NCI-H1417 treated with DMSO at 0.1 percent for 48 hours (cell line): ENCODE data around the gene OAS3.
"Not testable (repeated sequence)": the region's sequence is repeated elsewhere in the genome, so short reads cannot be mapped to it uniquely, and the experiment has no call there.

Experiments used
- DNase-seq: peaks from one replicate; lab custom pipeline; 2025; lab: John Stamatoyannopoulos, UW

OAS3 gene, protein sequence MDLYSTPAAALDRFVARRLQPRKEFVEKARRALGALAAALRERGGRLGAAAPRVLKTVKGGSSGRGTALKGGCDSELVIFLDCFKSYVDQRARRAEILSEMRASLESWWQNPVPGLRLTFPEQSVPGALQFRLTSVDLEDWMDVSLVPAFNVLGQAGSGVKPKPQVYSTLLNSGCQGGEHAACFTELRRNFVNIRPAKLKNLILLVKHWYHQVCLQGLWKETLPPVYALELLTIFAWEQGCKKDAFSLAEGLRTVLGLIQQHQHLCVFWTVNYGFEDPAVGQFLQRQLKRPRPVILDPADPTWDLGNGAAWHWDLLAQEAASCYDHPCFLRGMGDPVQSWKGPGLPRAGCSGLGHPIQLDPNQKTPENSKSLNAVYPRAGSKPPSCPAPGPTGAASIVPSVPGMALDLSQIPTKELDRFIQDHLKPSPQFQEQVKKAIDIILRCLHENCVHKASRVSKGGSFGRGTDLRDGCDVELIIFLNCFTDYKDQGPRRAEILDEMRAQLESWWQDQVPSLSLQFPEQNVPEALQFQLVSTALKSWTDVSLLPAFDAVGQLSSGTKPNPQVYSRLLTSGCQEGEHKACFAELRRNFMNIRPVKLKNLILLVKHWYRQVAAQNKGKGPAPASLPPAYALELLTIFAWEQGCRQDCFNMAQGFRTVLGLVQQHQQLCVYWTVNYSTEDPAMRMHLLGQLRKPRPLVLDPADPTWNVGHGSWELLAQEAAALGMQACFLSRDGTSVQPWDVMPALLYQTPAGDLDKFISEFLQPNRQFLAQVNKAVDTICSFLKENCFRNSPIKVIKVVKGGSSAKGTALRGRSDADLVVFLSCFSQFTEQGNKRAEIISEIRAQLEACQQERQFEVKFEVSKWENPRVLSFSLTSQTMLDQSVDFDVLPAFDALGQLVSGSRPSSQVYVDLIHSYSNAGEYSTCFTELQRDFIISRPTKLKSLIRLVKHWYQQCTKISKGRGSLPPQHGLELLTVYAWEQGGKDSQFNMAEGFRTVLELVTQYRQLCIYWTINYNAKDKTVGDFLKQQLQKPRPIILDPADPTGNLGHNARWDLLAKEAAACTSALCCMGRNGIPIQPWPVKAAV

DNA sequence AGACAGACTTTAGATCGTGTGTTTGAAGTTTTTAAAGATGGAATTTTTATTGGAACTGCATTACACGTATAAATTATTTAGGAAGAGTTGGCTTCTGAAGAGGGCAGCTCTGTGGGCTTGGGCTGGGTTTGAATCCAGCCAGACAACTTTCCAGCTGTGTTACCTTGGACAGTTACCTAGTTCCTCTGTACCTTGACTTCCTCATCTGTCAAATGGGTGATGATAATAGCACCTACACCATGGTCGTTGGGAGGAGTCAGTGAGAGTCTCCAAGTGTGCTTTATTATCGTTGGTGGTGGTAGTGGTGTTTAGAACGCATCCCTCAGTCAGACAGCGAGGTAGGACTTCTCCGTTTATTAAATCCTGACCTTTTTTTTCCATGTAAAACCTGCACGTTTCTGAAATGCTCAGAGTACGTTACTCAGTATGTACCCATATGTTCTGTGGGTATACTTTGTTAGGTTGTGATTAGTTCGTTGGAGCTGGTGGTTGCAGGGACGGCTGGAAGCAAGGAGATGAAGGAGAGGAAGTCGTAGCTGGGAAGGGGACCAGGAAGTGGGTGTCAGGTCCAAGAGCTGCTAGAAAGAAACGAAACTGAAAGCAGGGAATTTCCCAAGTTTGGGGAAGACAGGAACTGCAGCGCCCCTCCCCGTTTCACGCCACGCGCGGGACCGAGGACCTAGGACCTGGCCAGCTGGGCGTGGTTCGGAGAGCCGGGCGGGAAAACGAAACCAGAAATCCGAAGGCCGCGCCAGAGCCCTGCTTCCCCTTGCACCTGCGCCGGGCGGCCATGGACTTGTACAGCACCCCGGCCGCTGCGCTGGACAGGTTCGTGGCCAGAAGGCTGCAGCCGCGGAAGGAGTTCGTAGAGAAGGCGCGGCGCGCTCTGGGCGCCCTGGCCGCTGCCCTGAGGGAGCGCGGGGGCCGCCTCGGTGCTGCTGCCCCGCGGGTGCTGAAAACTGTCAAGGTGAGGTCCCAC is at the start of gene OAS3:
Gene OAS3, plus strand, starts transcription at position 734 of the 979 bp plus-strand sequence. Its CDS starts 57 bp downstream, at position 791.
- no peak for DNase-seq

DNA sequence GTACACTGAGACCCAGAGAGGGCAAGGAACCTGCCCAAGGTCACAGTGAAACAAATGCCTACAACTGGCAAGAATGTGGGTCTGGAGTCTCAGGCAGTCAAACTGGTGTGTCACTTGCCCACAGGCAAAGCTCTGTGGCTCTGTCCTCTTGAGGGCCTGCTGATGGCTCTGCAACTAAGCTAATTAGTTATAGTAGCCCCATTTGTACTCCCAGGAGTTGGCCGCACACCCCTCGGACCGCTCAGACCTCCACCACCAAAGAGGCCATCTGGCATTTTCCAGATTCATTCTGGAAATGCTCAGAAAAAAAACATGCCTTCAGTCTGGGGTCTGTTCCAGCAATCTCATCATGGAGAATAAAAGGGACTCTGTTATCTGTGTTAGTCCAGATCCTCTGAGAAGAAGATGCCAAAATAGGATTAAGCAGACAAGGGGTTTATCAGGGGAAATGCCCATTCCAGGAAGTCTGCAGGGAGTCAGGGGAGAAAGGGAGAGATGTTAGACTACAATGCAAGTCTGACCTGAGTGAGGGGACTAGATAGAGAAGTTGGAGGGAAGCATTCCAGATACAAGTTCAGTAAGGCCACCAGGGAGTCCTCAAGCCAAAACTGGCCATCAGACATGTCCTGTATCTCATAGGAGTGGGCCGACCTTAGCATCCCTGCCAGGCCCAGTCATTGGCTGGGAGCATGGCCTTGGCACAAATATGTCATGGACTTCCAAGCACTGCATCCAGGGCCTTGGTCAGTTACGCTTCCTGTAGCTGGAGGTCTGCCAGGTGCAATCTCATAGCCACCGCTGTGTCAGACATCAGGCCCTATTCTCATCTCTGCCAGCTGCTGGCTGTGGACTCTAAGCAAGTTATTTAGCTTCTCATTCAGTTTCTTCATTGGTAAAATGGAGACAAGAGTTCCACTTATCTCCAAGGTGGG is 46.9 kb upstream of the OAS3 start:
- DNase-seq: no peak

- no peak for DNase-seq
Observed at GRCh38 chr12:112892856-112893255, 45.4 kb upstream of the OAS3 start.

- DNase-seq: no peak
Observed at GRCh38 chr12:112894128-112894527, 44.1 kb upstream of the OAS3 start.

- DNase-seq: no peak
Observed at GRCh38 chr12:112898380-112898779, 39.9 kb upstream of the OAS3 start.

GRCh38 chr12:112900298-112901145 is 37.8 kb upstream of the OAS3 start:
- DNase-seq: no peak

DNA sequence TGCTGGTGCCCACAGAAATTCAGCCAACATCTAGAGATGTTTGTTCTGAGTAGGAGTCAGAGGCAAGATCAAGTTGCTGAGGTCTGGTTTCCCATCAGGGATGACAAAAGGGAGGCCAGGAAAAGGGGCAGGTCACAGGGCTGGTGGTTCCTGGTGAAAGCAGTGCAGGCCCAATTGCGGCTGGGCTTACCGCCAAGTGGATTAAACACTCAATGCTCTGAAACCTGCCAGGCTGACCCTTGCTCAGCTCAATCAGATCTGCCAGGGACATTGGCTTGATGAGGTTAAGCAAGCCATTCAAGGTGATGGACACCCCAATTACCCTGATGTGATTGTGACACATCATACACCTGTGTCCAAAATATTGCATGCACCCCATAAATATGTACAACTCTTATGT is 37.0 kb upstream of the OAS3 start:
- no peak for DNase-seq

GRCh38 chr12:112904571-112904970 is 33.7 kb upstream of the OAS3 start:
- no peak for DNase-seq

GRCh38 chr12:112905451-112906089 is 32.7 kb upstream of the OAS3 start:
- no peak for DNase-seq

DNA sequence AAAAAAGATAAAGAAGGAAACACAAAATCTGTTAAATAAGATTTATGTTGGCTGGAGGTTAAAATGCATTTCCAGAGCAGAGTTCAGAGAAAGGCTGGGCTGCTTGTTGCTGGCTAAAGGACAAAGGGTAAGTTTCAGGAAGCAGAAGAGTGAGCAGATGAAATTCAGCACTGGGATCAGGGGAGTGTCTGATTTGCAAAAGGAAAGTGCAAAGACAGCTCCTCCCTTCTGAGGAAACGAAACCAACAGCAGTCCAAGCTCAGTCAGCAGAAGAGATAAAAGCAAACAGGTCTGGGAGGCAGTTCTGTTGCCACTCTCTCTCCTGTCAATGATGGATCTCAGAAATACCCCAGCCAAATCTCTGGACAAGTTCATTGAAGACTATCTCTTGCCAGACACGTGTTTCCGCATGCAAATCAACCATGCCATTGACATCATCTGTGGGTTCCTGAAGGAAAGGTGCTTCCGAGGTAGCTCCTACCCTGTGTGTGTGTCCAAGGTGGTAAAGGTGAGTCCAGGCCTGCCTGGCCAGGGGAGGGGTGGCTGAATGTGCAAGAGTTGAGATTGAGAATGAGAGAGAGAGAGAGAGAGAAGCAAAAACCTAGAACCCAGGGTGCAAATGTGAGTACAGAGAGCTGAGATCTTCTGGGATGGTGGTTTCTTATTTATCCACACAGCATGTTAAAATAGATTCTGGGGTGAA is 31.4 kb upstream of the OAS3 start, which contains the start of gene OAS1:
Gene OAS1, plus strand, starts transcription at position 251 of the 703 bp plus-strand sequence. Its CDS starts 78 bp downstream, at position 329.
- DNase-seq: no peak

DNA sequence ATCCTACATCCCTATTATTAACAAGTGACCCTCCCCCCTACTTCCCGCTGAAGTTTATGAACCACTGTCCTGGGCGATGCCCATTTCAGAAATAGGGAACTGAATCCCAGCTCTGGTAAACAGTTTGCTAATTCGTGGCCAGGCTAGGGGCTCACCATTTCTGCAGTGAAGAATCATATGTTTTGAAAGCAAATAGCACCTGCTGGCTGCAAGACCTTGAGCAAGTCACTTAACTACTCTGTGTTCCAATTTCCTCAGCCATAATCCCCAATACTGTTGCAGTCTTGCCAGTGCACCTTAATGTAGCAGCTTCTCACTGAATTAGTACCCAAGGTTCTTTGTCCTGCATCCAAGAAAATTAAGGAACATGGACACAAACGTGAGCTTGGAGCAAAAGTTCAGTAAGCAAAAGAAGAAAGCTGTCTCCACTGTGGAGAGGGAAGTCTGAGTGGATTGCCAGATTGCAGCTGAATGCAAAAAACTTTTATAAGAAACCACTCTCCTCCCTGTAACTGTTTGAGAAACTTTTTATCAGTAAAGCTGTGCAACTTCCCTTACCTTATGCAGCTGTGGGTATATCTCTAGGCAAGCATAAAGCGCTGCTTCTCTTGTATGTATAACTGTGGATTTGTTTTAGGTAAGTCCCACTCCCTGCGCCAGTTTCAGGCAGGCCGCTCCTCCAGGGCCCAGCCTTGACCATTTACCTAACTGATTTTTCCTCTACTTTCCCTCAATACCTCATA is 30.7 kb upstream of the OAS3 start:
- no peak for DNase-seq

DNA sequence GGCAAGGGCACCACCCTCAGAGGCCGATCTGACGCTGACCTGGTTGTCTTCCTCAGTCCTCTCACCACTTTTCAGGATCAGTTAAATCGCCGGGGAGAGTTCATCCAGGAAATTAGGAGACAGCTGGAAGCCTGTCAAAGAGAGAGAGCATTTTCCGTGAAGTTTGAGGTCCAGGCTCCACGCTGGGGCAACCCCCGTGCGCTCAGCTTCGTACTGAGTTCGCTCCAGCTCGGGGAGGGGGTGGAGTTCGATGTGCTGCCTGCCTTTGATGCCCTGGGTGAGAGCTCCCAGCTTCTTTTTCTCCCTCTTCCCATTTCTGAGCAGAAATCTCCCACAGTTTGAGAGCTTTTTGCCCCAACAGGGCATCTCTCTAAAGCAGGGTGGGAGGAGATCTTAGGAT is 29.7 kb upstream of the OAS3 start:
- no peak for DNase-seq

GRCh38 chr12:112909693-112910092 is 28.6 kb upstream of the OAS3 start:
- DNase-seq: no peak

DNA sequence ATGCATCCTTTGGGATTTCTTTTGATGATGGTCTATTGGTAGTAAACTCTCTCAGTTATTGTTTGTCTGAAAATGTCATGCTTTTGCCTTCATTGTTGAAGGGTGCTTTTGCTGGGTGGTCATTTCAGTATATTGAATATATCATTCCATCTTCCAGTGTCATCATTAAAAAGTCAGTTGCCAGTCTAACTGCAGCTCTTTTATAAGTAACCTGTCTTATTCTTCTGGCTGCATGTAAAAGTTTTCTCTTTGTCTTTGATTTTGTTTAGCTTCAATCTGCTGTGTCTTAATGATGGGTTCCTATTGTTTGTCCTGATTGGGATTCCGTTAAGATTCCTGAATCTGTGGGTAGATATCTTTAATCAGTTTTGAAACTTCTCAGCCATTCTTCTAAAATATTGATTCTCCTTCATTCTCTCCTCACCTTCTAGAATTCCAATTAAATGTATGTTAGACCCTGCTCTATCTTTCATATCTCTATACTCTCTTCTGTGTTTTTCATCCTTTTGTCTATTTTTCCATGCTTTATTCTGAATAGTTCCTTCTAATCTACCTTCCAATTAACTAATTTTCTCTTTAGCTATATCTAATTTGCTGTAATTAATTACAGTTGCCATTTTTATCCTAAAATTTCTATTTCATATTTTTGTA is 25.1 kb upstream of the OAS3 start:
- DNase-seq: no peak

DNA sequence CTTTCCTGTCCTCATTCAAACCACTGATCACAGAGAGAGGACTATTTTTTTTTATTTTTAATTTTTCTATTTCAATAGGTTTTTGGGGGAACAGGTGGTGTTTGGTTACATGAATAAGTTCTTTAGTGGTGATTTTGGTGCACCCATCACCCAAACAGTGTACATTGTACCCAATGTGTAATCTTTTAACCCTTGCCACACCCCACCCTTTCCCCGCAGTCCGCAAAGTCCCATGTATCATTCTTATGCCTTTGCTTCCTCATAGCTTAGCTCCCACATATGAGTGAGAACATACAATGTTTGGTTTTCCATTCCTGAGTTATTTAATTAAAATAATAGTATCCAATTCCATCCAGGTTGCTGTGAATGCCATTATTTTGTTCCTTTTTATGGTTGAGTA is 24.4 kb upstream of the OAS3 start:
- not testable (repeated sequence) for DNase-seq

GRCh38 chr12:112916270-112916669 is 22.0 kb upstream of the OAS3 start:
- no peak for DNase-seq

DNA sequence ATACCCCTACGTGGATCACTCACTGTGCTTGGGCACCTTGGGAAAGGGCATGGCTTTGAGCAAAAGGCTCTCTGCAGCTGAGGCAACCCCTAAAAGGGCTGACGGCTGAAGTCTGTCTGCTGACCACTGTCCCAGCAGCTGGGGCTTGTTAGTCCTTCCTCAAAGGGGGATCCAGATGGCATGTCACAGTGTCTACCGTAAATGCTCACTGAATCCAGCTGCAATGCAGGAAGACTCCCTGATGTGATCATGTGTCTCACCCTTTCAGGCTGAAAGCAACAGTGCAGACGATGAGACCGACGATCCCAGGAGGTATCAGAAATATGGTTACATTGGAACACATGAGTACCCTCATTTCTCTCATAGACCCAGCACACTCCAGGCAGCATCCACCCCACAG is 19.2 kb upstream of the OAS3 start:
- DNase-seq: no peak
